ENCODE data around the gene PODXL. TPM values are rescaled to one million over a fixed set of nuclear protein-coding genes. Genes with fewer than 3 reads are reported as not detected.
A peak's percentile ranks its signal among the peaks of the same experiment; 100 is the strongest.

PODXL gene
- total RNA-seq, 6 donors from 2014 or later: 57.0 to 108 (median 96.6) TPM

DNA sequence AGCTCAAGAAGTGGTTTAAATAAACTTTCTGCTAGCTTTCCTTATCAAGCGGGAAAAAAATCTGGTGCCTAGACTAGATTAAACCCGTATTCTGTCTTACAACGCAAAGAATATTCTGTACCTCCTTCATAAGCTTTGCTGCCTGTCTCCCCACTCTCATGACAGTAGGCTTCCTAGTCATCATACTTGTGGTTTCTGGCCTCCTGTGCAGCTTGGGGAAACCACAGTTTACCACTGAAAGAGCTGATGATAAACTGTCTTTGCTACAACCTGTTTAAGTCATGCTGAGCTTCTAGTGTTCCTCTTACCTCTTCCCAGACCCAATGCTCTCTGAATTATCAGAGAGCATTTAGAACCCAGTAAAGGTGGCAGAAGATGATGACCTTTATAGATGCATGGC is 55.0 kb downstream of the PODXL start:
- Histone ChIP-seq H3K4me1 (peaks cover 12 to 29% (median 21%) of the 10 kb centered on the region in 4 donors), H3K36me3 (peaks cover 0 to 86% (median 16%) of the 10 kb centered on the region in 4 donors), H3K27me3 (no peaks in the 10 kb centered on the region), H3K9me3 (no peaks in the 10 kb centered on the region), H3K4me3 (no peak overlapping the region), H3K27ac (peak overlapping the region in 3 of 4 donors; percentile 41 to 68 (median 59))
- no peak for ATAC-seq (ENCODE audit: low FRiP score in 2 of 2)
- TF ChIP-seq EP300 (IDR thresholded peaks at IDR 0.05) (no peak), POLR2AphosphoS5 (IDR thresholded peaks at IDR 0.05) (no peak), POLR2A (IDR thresholded peaks at IDR 0.05) (no peak)
- TF ChIP-seq, protein P1, sequence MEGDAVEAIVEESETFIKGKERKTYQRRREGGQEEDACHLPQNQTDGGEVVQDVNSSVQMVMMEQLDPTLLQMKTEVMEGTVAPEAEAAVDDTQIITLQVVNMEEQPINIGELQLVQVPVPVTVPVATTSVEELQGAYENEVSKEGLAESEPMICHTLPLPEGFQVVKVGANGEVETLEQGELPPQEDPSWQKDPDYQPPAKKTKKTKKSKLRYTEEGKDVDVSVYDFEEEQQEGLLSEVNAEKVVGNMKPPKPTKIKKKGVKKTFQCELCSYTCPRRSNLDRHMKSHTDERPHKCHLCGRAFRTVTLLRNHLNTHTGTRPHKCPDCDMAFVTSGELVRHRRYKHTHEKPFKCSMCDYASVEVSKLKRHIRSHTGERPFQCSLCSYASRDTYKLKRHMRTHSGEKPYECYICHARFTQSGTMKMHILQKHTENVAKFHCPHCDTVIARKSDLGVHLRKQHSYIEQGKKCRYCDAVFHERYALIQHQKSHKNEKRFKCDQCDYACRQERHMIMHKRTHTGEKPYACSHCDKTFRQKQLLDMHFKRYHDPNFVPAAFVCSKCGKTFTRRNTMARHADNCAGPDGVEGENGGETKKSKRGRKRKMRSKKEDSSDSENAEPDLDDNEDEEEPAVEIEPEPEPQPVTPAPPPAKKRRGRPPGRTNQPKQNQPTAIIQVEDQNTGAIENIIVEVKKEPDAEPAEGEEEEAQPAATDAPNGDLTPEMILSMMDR (IDR thresholded peaks at IDR 0.05): no peak
- WGBS, 2 donors: 54 to 66% methylated on average over 3 of the region's 3 CpGs
- DNase-seq: no peak

DNA sequence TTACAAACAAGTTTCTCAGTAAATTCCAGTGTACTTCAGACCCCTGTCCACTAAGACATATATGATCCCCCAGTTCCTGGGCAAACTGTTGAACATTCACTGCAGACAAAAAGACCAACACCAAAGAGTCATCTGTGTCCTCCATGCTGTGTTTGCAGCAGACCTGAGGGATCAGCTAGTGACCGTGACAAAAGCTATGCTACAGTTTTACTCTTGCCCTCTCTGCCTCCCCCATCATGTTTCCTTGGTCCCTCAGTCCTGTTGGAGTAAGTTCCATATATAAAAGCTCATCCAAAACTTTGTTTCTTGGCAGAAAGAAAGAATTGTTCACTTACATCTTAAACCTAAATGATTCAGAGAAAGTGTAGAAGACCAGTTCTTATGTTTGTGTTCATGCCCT is 56.1 kb downstream of the PODXL start:
- peaks cover 12 to 29% (median 21%) of the 10 kb centered on the region in 4 donors for H3K4me1 ChIP-seq
- TF ChIP-seq POLR2AphosphoS5 (IDR thresholded peaks at IDR 0.05): no peak
- TF ChIP-seq, protein P1 (IDR thresholded peaks at IDR 0.05): no peak
- no peak for TF ChIP-seq POLR2A (IDR thresholded peaks at IDR 0.05)
- TF ChIP-seq EP300 (IDR thresholded peaks at IDR 0.05): no peak
- H3K27ac ChIP-seq: no peak overlapping the region
- H3K36me3 ChIP-seq: peaks cover 0 to 85% (median 12%) of the 10 kb centered on the region in 4 donors
- no peaks in the 10 kb centered on the region for H3K27me3 ChIP-seq
- 93 to 96% methylated on average over 1 of the region's 1 CpG for WGBS, 2 donors
- no peaks in the 10 kb centered on the region for H3K9me3 ChIP-seq
- ATAC-seq (ENCODE audit: low FRiP score in 2 of 2) (no peak), DNase-seq (no peak)
- H3K4me3 ChIP-seq: no peak overlapping the region

DNA sequence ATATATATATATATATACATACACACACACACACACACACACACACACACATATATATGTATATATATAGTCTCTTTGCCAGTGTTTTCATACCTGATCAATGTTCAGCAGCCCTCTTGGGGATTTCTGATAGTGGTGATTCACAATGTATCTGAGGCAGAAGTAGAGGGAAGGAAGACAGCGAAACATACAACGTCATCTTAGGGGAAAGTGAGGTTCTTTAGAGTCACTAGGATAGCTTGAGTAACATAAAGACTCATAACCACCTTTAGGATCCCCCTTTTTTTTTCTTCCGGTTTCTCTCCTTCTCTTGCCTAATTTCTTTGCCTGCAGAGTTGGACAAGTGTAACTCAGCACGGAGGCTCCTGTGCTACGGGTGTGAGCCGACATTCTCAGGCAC is 56.6 kb downstream of the PODXL start:
- Histone ChIP-seq H3K9me3 (no peaks in the 10 kb centered on the region), H3K4me3 (no peak overlapping the region), H3K36me3 (peaks cover 0 to 80% (median 12%) of the 10 kb centered on the region in 4 donors), H3K27ac (no peak overlapping the region), H3K4me1 (peaks cover 12 to 29% (median 21%) of the 10 kb centered on the region in 4 donors), H3K27me3 (no peaks in the 10 kb centered on the region)
- no peak for ATAC-seq (ENCODE audit: low FRiP score in 2 of 2)
- no peak for DNase-seq
- TF ChIP-seq EP300 (IDR thresholded peaks at IDR 0.05): no peak
- TF ChIP-seq POLR2A (IDR thresholded peaks at IDR 0.05): no peak
- TF ChIP-seq, protein P1 (IDR thresholded peaks at IDR 0.05): no peak
- no peak for TF ChIP-seq POLR2AphosphoS5 (IDR thresholded peaks at IDR 0.05)
- 91% methylated on average over 6 of the region's 6 CpGs for WGBS, 2 donors

DNA sequence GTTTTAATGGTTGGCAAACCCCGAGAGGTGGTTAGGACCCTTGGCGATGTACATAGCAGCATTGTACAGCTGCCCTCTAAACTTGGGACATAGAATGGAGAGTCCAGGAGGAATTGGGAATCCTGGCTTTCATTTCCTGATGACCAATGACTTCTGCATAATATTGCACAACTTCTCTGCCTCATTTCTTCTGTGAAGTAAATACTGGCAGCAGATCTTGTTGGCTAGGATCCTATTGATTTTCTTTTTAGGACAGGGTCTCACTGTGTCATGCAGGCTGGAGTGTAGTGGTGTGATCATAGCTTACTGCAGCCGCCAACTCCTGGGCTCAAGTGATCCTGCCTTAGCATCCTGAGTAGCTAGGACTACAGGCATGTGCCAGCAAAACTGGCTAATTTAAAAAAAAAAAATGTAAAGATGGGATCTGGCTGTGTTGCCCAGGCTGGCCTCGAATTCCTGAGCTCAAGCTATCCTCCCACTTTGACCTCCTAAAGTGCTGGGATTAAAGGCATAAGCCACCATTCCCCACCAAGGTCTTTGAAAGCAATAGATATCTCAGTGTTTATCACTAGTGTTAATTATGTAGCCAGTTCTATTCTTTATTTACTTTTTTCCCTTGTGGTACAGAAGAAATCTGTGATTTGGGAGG is 58.1 kb downstream of the PODXL start:
- TF ChIP-seq POLR2A (IDR thresholded peaks at IDR 0.05) (no peak), EP300 (IDR thresholded peaks at IDR 0.05) (no peak), POLR2AphosphoS5 (IDR thresholded peaks at IDR 0.05) (peak in 1 of 2 donors; percentile 42)
- TF ChIP-seq, protein P1 (IDR thresholded peaks at IDR 0.05): no peak
- H3K9me3 ChIP-seq: no peaks in the 10 kb centered on the region
- H3K27me3 ChIP-seq: no peaks in the 10 kb centered on the region
- no peak overlapping the region for H3K4me3 ChIP-seq
- ATAC-seq (ENCODE audit: low FRiP score in 2 of 2) (no peak), DNase-seq (no peak)
- 93 to 95% methylated on average over 4 of the region's 4 CpGs for WGBS, 2 donors
- peaks cover 0 to 67% (median 9%) of the 10 kb centered on the region in 4 donors for H3K36me3 ChIP-seq
- H3K4me1 ChIP-seq: peaks cover 8 to 23% (median 15%) of the 10 kb centered on the region in 4 donors
- H3K27ac ChIP-seq: peak overlapping the region in 2 of 4 donors; percentile 22 to 34

DNA sequence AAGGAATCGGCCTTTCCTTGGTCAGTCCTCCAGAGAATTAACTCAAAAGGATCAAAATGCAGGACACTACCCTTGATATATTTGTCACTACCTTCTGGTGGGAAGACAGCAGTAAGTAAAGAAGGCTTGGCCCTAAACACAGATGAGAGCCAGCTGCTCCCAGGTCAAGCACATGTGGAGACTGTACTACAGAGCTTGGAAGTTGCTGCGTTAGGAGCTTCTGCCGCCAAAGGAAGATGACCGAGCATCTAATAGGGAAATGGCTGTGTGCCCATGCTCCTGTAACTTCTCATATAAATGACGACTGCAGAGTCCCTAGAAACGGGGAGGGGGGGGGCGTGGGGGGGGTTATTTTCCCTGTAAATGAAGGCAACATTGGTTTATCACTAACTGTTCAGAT is 59.0 kb downstream of the PODXL start:
- Histone ChIP-seq H3K4me3 (no peak overlapping the region), H3K27ac (peak overlapping the region in 1 of 4 donors; percentile 48), H3K27me3 (no peaks in the 10 kb centered on the region), H3K9me3 (no peaks in the 10 kb centered on the region), H3K4me1 (peaks cover under 1 to 13% (median 6%) of the 10 kb centered on the region in 4 donors), H3K36me3 (peaks cover 0 to 67% (median 7%) of the 10 kb centered on the region in 4 donors)
- ATAC-seq (ENCODE audit: low FRiP score in 2 of 2) (no peak), DNase-seq (no peak)
- TF ChIP-seq POLR2A (IDR thresholded peaks at IDR 0.05): no peak
- 71 to 77% methylated on average over 7 of the region's 7 CpGs for WGBS, 2 donors

All from upper lobe of left lung (tissue), 6 donors.